OCI-LY7 (cell line): ENCODE results near the gene HLA-DRB5.

Source experiments
- EZH2phosphoT487 ChIP-seq: fragments of 200-600 bp; sonication (generic); IDR thresholded peaks from 2 replicates; pipeline ENCODE4 v1.6.1; 2018; ENCODE audit warnings: low read depth, borderline replicate concordance, mild to moderate bottlenecking, mixed run types, antibody characterized with exemption, low read length, moderate library complexity, mixed read lengths
- TF ChIP-seq, protein P1 (sequence below): fragments of 200-600 bp; sonication (generic); conservative IDR thresholded peaks from 2 replicates; pipeline ENCODE4 v1.5.1; 2014; ENCODE audit warnings: mild to moderate bottlenecking, antibody characterized with exemption, low read length, moderate library complexity, mixed read lengths

DNA sequence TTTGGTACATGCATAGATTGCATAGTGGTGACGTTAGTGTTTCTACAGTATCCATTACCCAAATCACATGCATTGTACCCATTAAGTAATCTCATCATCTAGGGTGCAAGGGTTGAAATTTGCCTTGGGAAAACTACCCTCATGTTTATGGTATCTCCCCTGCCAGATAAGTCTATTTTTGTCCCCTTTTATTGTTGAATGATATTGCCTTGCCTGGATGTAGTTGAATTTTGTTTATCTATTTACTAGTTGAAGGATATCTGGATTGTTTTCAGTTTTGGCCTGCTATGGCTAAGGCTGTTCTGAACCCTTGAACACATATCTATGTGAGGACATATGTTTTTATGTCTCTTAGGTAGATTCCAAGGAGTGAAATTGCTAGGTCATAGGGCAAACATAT, 46.2 kb upstream of the HLA-DRB5 start:
- TF ChIP-seq, protein P1, sequence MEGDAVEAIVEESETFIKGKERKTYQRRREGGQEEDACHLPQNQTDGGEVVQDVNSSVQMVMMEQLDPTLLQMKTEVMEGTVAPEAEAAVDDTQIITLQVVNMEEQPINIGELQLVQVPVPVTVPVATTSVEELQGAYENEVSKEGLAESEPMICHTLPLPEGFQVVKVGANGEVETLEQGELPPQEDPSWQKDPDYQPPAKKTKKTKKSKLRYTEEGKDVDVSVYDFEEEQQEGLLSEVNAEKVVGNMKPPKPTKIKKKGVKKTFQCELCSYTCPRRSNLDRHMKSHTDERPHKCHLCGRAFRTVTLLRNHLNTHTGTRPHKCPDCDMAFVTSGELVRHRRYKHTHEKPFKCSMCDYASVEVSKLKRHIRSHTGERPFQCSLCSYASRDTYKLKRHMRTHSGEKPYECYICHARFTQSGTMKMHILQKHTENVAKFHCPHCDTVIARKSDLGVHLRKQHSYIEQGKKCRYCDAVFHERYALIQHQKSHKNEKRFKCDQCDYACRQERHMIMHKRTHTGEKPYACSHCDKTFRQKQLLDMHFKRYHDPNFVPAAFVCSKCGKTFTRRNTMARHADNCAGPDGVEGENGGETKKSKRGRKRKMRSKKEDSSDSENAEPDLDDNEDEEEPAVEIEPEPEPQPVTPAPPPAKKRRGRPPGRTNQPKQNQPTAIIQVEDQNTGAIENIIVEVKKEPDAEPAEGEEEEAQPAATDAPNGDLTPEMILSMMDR, result no peak
- TF ChIP-seq EZH2phosphoT487, result no peak
